PC-9 (cell line): ENCODE data around the gene KCNH1. TPM values are rescaled to one million over a fixed set of nuclear protein-coding genes. Genes with fewer than 3 reads are reported as not detected.

Experiments used
- BruUV-seq: library from RNA; stranded (reverse); fragments of 400-500 nt; replicated peaks from 2 replicates; lab custom pipeline; 2021; lab: Mats Ljungman, UMichigan
- CTCF ChIA-PET: fragments of 300-600 bp; sonication (Branson Sonifier 250); formaldehyde crosslinking; loops from one replicate; lab custom pipeline; 2022; ENCODE audit warnings: antibody characterized with exemption; lab: Charles Lee
- POLR2A ChIA-PET: fragments of 300-600 bp; sonication (Branson Sonifier 250); formaldehyde crosslinking; loops from one replicate; lab custom pipeline; 2022; ENCODE audit warnings: antibody characterized with exemption; ENCODE audit not compliant: unreplicated experiment; lab: Charles Lee
- DNase-seq, 2 experiments: peaks; one replicate each; pipeline versions ENCODE4 v3.0.0 to v3.0.0-alpha.2; 2015 to 2022; ENCODE audit warnings: mixed read lengths in 1 of 2
- H2AFZ ChIP-seq: fragments of 200-600 bp; sonication (generic); 2 replicates; pipeline ENCODE4 v1.8.1; 2017; ENCODE audit warnings: antibody characterized with exemption
- H3F3A ChIP-seq: fragments of 200-600 bp; sonication (generic); 2 replicates; pipeline ENCODE4 v1.8.1; 2017; ENCODE audit warnings: antibody characterized with exemption, mild to moderate bottlenecking, low read depth; ENCODE audit not compliant: insufficient read depth
- H3K27ac ChIP-seq: fragments of 200-600 bp; sonication (generic); 2 replicates; pipeline ENCODE4 v1.6.1; 2016; ENCODE audit warnings: mixed run types
- H3K27me3 ChIP-seq: fragments of 200-600 bp; sonication (generic); 2 replicates; pipeline ENCODE4 v1.6.1; 2016; ENCODE audit warnings: low read depth, mixed run types; ENCODE audit not compliant: insufficient read depth
- H3K36me3 ChIP-seq: fragments of 200-600 bp; sonication (generic); 2 replicates; pipeline ENCODE4 v1.6.1; 2016; ENCODE audit warnings: low read depth, mixed run types
- H3K4me1 ChIP-seq: fragments of 200-600 bp; sonication (generic); replicated peaks from 2 replicates; pipeline ENCODE4 v1.6.1; 2016; ENCODE audit warnings: mixed run types; ENCODE audit not compliant: insufficient read depth
- H3K4me2 ChIP-seq: fragments of 200-600 bp; sonication (generic); 2 replicates; pipeline ENCODE4 v1.6.1; 2017; ENCODE audit warnings: mixed run types
- H3K4me3 ChIP-seq: fragments of 200-600 bp; sonication (generic); 2 replicates; pipeline ENCODE4 v1.6.1; 2016; ENCODE audit warnings: mixed run types
- H3K79me2 ChIP-seq: fragments of 200-600 bp; sonication (generic); 2 replicates; pipeline ENCODE4 v1.6.1; 2017; ENCODE audit warnings: low read depth, mixed run types
- H3K9me2 ChIP-seq: fragments of 200-600 bp; sonication (generic); 2 replicates; pipeline ENCODE4 v1.8.1; 2017; ENCODE audit warnings: mild to moderate bottlenecking; ENCODE audit not compliant: insufficient read depth
- H3K9me3 ChIP-seq: fragments of 200-600 bp; sonication (generic); 2 replicates; pipeline ENCODE4 v1.8.1; 2016; ENCODE audit warnings: low read depth; ENCODE audit not compliant: insufficient read depth
- H4K20me1 ChIP-seq: fragments of 200-600 bp; sonication (generic); 2 replicates; pipeline ENCODE4 v1.8.1; 2017; ENCODE audit not compliant: insufficient read depth
- EZH2 ChIP-seq: fragments of 200-600 bp; sonication (generic); IDR thresholded peaks from 2 replicates; pipeline ENCODE4 v1.8.0; 2017; ENCODE audit warnings: antibody characterized with exemption, low read depth
- intact Hi-C: fragments of 100-400 bp; cut with micrococcal nuclease; formaldehyde crosslinking; loops from one replicate; pipeline ENCODE4 v1.10.0; 2022; ENCODE audit not compliant: unreplicated experiment
- total RNA-seq: library from RNA; stranded (reverse); gene quantifications from 2 replicates; pipeline ENCODE4 v1.2.3, GENCODE V29; 2021
- TF ChIP-seq, protein P1 (sequence below): fragments of 200-600 bp; sonication (generic); conservative IDR thresholded peaks from 2 replicates; pipeline ENCODE4 v1.6.1; 2017; ENCODE audit warnings: mixed run types, antibody characterized with exemption, mild to moderate bottlenecking, moderate library complexity

The KCNH1 gene
- total RNA-seq, 1 experiment from 2014 or later, result not detected

DNA sequence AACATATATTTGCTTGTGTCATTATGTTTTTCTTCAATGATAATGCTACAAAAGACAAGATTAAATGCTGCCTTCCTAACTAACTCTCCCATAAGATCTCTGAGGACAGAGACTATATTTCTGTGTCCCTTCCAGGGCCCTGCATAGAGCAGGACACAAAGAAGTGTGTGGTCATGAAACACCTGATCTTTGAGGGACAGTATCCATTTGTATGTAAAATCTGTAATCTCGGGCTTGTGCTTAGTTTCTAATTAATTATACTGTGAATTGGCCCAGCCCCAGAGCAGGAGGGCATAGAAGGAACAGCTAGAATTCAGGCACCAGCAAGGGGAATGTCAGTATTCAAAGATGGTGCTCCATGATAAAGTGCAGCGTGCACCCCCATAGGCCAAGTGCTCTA, 430.4 kb downstream of the KCNH1 start:
- no peaks in the 10 kb centered on the region for H3K9me2 ChIP-seq
- H3F3A ChIP-seq, result no peaks in the 10 kb centered on the region
- no peak overlapping the region for H2AFZ ChIP-seq
- BruUV-seq, result no TSS peak
- no peak for DNase-seq
- no peak overlapping the region for H3K4me2 ChIP-seq
- no peaks in the 10 kb centered on the region for H4K20me1 ChIP-seq
- no peaks in the 10 kb centered on the region for H3K79me2 ChIP-seq
- H3K4me1 ChIP-seq, result no peaks in the 10 kb centered on the region
- TF ChIP-seq, protein P1, sequence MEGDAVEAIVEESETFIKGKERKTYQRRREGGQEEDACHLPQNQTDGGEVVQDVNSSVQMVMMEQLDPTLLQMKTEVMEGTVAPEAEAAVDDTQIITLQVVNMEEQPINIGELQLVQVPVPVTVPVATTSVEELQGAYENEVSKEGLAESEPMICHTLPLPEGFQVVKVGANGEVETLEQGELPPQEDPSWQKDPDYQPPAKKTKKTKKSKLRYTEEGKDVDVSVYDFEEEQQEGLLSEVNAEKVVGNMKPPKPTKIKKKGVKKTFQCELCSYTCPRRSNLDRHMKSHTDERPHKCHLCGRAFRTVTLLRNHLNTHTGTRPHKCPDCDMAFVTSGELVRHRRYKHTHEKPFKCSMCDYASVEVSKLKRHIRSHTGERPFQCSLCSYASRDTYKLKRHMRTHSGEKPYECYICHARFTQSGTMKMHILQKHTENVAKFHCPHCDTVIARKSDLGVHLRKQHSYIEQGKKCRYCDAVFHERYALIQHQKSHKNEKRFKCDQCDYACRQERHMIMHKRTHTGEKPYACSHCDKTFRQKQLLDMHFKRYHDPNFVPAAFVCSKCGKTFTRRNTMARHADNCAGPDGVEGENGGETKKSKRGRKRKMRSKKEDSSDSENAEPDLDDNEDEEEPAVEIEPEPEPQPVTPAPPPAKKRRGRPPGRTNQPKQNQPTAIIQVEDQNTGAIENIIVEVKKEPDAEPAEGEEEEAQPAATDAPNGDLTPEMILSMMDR, result no peak
- no peak for TF ChIP-seq EZH2
- CTCF ChIA-PET, result interaction anchor here (0.6 kb wide), 1 partner anchor 773 kb away, joined by 3 read pairs; no protein-coding TSS in a partner anchor
- intact Hi-C loops, result no loop called here
- POLR2A ChIA-PET, result no interaction called here
- no peak overlapping the region for H3K4me3 ChIP-seq
- H3K9me3 ChIP-seq, result no peaks in the 10 kb centered on the region
- 0 out of 2 replicates have a peak, but pooled peaks cover 2% of the 10 kb centered on the region for H3K27me3 ChIP-seq
- H3K36me3 ChIP-seq, result no peaks in the 10 kb centered on the region
- H3K27ac ChIP-seq, result no peak overlapping the region

DNA sequence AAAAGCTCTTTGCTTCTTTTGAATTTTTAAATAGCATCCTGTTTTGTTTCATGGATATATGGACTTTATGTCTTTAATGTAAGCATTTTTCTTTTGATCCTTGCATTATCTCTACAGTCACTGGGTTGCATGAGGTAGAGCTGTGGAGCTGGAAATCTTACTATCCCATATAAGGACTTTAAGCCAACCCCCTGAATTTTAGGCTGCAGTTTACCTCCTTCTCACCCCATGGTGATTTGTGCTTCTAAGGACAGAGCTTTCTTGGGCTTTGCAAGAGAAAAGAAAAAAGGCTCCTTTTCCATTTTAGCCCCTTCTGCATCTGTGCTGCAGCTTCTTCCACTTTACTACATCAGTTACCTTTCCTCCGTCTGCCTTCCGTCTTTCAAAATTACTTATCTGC, 431.4 kb downstream of the KCNH1 start:
- Histone ChIP-seq H3K4me1 (no peaks in the 10 kb centered on the region), H4K20me1 (no peaks in the 10 kb centered on the region), H2AFZ (no peak overlapping the region), H3K9me2 (no peaks in the 10 kb centered on the region), H3K4me2 (no peak overlapping the region), H3K27ac (no peak overlapping the region), H3F3A (no peaks in the 10 kb centered on the region), H3K36me3 (no peaks in the 10 kb centered on the region), H3K79me2 (no peaks in the 10 kb centered on the region), H3K27me3 (no peaks in the 10 kb centered on the region), H3K9me3 (no peaks in the 10 kb centered on the region), H3K4me3 (no peak overlapping the region)
- BruUV-seq, result no TSS peak
- no peak for TF ChIP-seq EZH2
- TF ChIP-seq, protein P1, result no peak
- intact Hi-C loops, result no loop called here
- ChIA-PET POLR2A (no interaction called here), CTCF (no interaction called here)
- no peak for DNase-seq

- no peak overlapping the region for H3K27ac ChIP-seq
- H3K36me3 ChIP-seq, result no peaks in the 10 kb centered on the region
- no peaks in the 10 kb centered on the region for H3K4me1 ChIP-seq
- intact Hi-C loops, result no loop called here
- 0 out of 2 replicates have a peak, but pooled peaks cover 2% of the 10 kb centered on the region for H3K27me3 ChIP-seq
- no peak overlapping the region for H3K4me2 ChIP-seq
- H4K20me1 ChIP-seq, result no peaks in the 10 kb centered on the region
- H2AFZ ChIP-seq, result no peak overlapping the region
- ChIA-PET POLR2A (no interaction called here), CTCF (no interaction called here)
- no peak for TF ChIP-seq EZH2
- TF ChIP-seq, protein P1, result no peak
- no peaks in the 10 kb centered on the region for H3K79me2 ChIP-seq
- no peaks in the 10 kb centered on the region for H3F3A ChIP-seq
- no peaks in the 10 kb centered on the region for H3K9me3 ChIP-seq
- no peak for DNase-seq
- H3K9me2 ChIP-seq, result no peaks in the 10 kb centered on the region
- no TSS peak for BruUV-seq
- no peak overlapping the region for H3K4me3 ChIP-seq
Measured at GRCh38 chr1:210700511-210700910, 433.4 kb downstream of the KCNH1 start.
